Measurements from ENCODE around the gene AKAP14.
A peak's percentile ranks its signal among the peaks of the same experiment; 100 is the strongest.
"Not testable (repeated sequence)": the region's sequence is repeated elsewhere in the genome, so short reads cannot be mapped to it uniquely, and the experiment has no call there.

AKAP14 gene

GRCh38 chrX:119935215-119935874 lies 39.7 kb downstream of the AKAP14 start:
- DNase-seq, result no peak

- no peak for DNase-seq
Measured at GRCh38 chrX:119941336-119941735, 45.6 kb downstream of the AKAP14 start.

GRCh38 chrX:119942173-119942819 lies 46.6 kb downstream of the AKAP14 start:
- no peak for DNase-seq

- no peak for DNase-seq
Measured at GRCh38 chrX:119942831-119943184, 47.1 kb downstream of the AKAP14 start.

- DNase-seq, result peak; percentile 92
Measured at GRCh38 chrX:119943185-119943988, 47.7 kb downstream of the AKAP14 start, which contains the start of gene NKAP. Gene NKAP (minus strand): TSS chrX:119943751. CDS start chrX:119943605, 146 bp downstream.

GRCh38 chrX:119945481-119945880 lies 49.8 kb downstream of the AKAP14 start:
- no peak for DNase-seq

- DNase-seq, result no peak
Measured at GRCh38 chrX:119948381-119948780, 52.7 kb downstream of the AKAP14 start.

GRCh38 chrX:119954374-119954773 lies 58.7 kb downstream of the AKAP14 start:
- DNase-seq, result no peak

- DNase-seq, result peak; percentile 67
Measured at GRCh38 chrX:119955807-119956570, 60.3 kb downstream of the AKAP14 start.

GRCh38 chrX:119960625-119961024 lies 64.9 kb downstream of the AKAP14 start:
- DNase-seq, result no peak

GRCh38 chrX:119966837-119967236 lies 71.1 kb downstream of the AKAP14 start:
- not testable (repeated sequence) for DNase-seq
